PFSK-1 (cell line): ENCODE results near the gene GPR108.

Source experiments
- POLR2AphosphoS5 ChIP-seq: IDR thresholded peaks from 2 replicates; pipeline ENCODE4 v1.6.1; 2012; ENCODE audit warnings: low read depth, mild to moderate bottlenecking, control low read depth, low read length, moderate library complexity
- REST ChIP-seq, 2 experiments: IDR thresholded peaks; 2 replicates each; pipeline versions ENCODE4 v1.6.1 to v1.8.0; 2011 to 2012; ENCODE audit warnings: low read depth in 2 of 2, low read length in 2 of 2, control low read depth in 1 of 2, inconsistent platforms in 1 of 2, mild to moderate bottlenecking in 1 of 2, moderate library complexity in 1 of 2; ENCODE audit not compliant: insufficient read depth in 1 of 2
- SIN3A ChIP-seq: IDR thresholded peaks from 2 replicates; pipeline ENCODE4 v1.6.1; 2012; ENCODE audit warnings: mild to moderate bottlenecking, low read length, moderate library complexity, borderline replicate concordance; ENCODE audit not compliant: insufficient read depth
- TAF1 ChIP-seq: IDR thresholded peaks from 2 replicates; pipeline ENCODE4 v1.6.1; 2012; ENCODE audit warnings: low read length, control low read depth, borderline replicate concordance; ENCODE audit not compliant: insufficient read depth

- TF ChIP-seq POLR2AphosphoS5 (no peak), TAF1 (0 out of 2 replicates have a peak, but pooled peaks have one; percentile 9), REST (IDR thresholded peaks at IDR 0.05; ENCODE audit: insufficient read depth in 1 of 2, low read depth in 2 of 2, low read length in 2 of 2) (no peak), SIN3A (peak; percentile 5; the same call in 1 of the 2 replicates)
Measured at GRCh38 chr19:6736169-6736916, 1.0 kb downstream of the GPR108 start.
